ENCODE results near the gene SRSF7.

- TF ChIP-seq, protein P1, sequence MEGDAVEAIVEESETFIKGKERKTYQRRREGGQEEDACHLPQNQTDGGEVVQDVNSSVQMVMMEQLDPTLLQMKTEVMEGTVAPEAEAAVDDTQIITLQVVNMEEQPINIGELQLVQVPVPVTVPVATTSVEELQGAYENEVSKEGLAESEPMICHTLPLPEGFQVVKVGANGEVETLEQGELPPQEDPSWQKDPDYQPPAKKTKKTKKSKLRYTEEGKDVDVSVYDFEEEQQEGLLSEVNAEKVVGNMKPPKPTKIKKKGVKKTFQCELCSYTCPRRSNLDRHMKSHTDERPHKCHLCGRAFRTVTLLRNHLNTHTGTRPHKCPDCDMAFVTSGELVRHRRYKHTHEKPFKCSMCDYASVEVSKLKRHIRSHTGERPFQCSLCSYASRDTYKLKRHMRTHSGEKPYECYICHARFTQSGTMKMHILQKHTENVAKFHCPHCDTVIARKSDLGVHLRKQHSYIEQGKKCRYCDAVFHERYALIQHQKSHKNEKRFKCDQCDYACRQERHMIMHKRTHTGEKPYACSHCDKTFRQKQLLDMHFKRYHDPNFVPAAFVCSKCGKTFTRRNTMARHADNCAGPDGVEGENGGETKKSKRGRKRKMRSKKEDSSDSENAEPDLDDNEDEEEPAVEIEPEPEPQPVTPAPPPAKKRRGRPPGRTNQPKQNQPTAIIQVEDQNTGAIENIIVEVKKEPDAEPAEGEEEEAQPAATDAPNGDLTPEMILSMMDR (IDR thresholded peaks at IDR 0.05), result no peak
- TF ChIP-seq POLR2A (IDR thresholded peaks at IDR 0.05; ENCODE audit: low read depth), result no peak
Measured at GRCh38 chr2:38775097-38775920, 24.1 kb upstream of the SRSF7 start.

All from esophagus muscularis mucosa (tissue), 3 donors.